H9 (cell line): ENCODE data around the gene APOBEC3A. TPM values are rescaled to one million over a fixed set of nuclear protein-coding genes. Genes with fewer than 3 reads are reported as not detected.

ENCODE experiments used
- DNase-seq: peaks from one replicate; pipeline ENCODE4 v3.0.0-alpha.2; 2017
- H2AFZ ChIP-seq: one replicate; pipeline ENCODE4 v1.6.1; 2013; ENCODE audit warnings: mild to moderate bottlenecking, low read length, control low read depth, moderate library complexity
- H2AK5ac ChIP-seq: 2 replicates; pipeline ENCODE4 v1.6.1; 2013; ENCODE audit warnings: low read length, control low read depth, mixed read lengths; ENCODE audit not compliant: insufficient read length
- H2BK120ac ChIP-seq: one replicate; pipeline ENCODE4 v1.6.1; 2013; ENCODE audit warnings: low read depth, mild to moderate bottlenecking, low read length, control low read depth, inconsistent platforms; ENCODE audit not compliant: poor library complexity, severe bottlenecking
- H2BK12ac ChIP-seq: 2 replicates; pipeline ENCODE4 v1.6.1; 2013; ENCODE audit warnings: low read length, control low read depth, mixed read lengths, low read depth; ENCODE audit not compliant: insufficient read length
- H2BK15ac ChIP-seq: 2 replicates; pipeline ENCODE4 v1.6.1; 2013; ENCODE audit warnings: low read depth, low read length, control low read depth
- H2BK20ac ChIP-seq: one replicate; pipeline ENCODE4 v1.6.1; 2013; ENCODE audit warnings: low read depth, mild to moderate bottlenecking, low read length, control low read depth, inconsistent platforms; ENCODE audit not compliant: poor library complexity, severe bottlenecking
- H2BK5ac ChIP-seq: 2 replicates; pipeline ENCODE4 v1.6.1; 2013; ENCODE audit warnings: low read length, control low read depth, mixed read lengths; ENCODE audit not compliant: insufficient read length
- H3K14ac ChIP-seq: 2 replicates; pipeline ENCODE4 v1.6.1; 2013; ENCODE audit warnings: low read length, control low read depth; ENCODE audit not compliant: insufficient read depth
- H3K18ac ChIP-seq: 2 replicates; pipeline ENCODE4 v1.6.1; 2013; ENCODE audit warnings: low read depth, mild to moderate bottlenecking, mixed read lengths, low read length, control low read depth; ENCODE audit not compliant: insufficient read length
- H3K23ac ChIP-seq: 2 replicates; pipeline ENCODE4 v1.6.1; 2013; ENCODE audit warnings: low read length, control low read depth, mixed read lengths, low read depth; ENCODE audit not compliant: insufficient read length
- H3K23me2 ChIP-seq: 2 replicates; pipeline ENCODE4 v1.6.1; 2013; ENCODE audit warnings: low read depth, mild to moderate bottlenecking, mixed read lengths, low read length, control low read depth; ENCODE audit not compliant: insufficient read length, poor library complexity, severe bottlenecking
- H3K27ac ChIP-seq: 2 replicates; pipeline ENCODE4 v1.5.1; 2013; ENCODE audit warnings: low read length, control low read depth, mixed read lengths, low read depth; ENCODE audit not compliant: insufficient read length
- H3K27me3 ChIP-seq: 2 replicates; pipeline ENCODE4 v1.6.1; 2013; ENCODE audit warnings: low read length, control low read depth, inconsistent platforms; ENCODE audit not compliant: insufficient read depth
- H3K4ac ChIP-seq: 2 replicates; pipeline ENCODE4 v1.6.1; 2013; ENCODE audit warnings: low read depth, mild to moderate bottlenecking, control low read depth, inconsistent platforms, low read length, moderate library complexity
- H3K4me1 ChIP-seq: 2 replicates; pipeline ENCODE4 v1.6.1; 2013; ENCODE audit warnings: low read length, control low read depth, inconsistent platforms; ENCODE audit not compliant: insufficient read depth
- H3K4me2 ChIP-seq: 2 replicates; pipeline ENCODE4 v1.6.1; 2013; ENCODE audit warnings: low read length, control low read depth, mixed read lengths; ENCODE audit not compliant: insufficient read length, insufficient read depth
- H3K56ac ChIP-seq: 2 replicates; pipeline ENCODE4 v1.6.1; 2013; ENCODE audit warnings: low read depth, mild to moderate bottlenecking, mixed read lengths, low read length, control low read depth; ENCODE audit not compliant: insufficient read length
- H3K79me1 ChIP-seq: 2 replicates; pipeline ENCODE4 v1.6.1; 2013; ENCODE audit warnings: low read depth, mild to moderate bottlenecking, moderate library complexity, low read length, control low read depth, inconsistent platforms; ENCODE audit not compliant: insufficient read depth, poor library complexity, severe bottlenecking
- H3K79me2 ChIP-seq: 2 replicates; pipeline ENCODE4 v1.6.1; 2013; ENCODE audit warnings: low read length, control low read depth, inconsistent platforms; ENCODE audit not compliant: insufficient read depth
- H3K9ac ChIP-seq: 2 replicates; pipeline ENCODE4 v1.6.1; 2013; ENCODE audit warnings: low read length, control low read depth, mixed read lengths; ENCODE audit not compliant: insufficient read length; ENCODE audit errors: extremely low read depth
- H3K9me3 ChIP-seq: one replicate; pipeline ENCODE4 v1.6.1; 2013; ENCODE audit warnings: low read depth, low read length, inconsistent platforms; ENCODE audit not compliant: control insufficient read depth
- H3T11ph ChIP-seq: one replicate; pipeline ENCODE4 v1.6.1; 2013; ENCODE audit warnings: mild to moderate bottlenecking, low read length, control low read depth, inconsistent platforms
- H4K20me1 ChIP-seq: one replicate; pipeline ENCODE4 v1.6.1; 2013; ENCODE audit not compliant: control insufficient read depth, insufficient read length, insufficient read depth
- H4K5ac ChIP-seq: 2 replicates; pipeline ENCODE4 v1.6.1; 2013; ENCODE audit warnings: low read depth, mild to moderate bottlenecking, mixed read lengths, low read length, control low read depth; ENCODE audit not compliant: insufficient read length
- H4K8ac ChIP-seq: replicated peaks from 2 replicates; pipeline ENCODE4 v1.6.1; 2013; ENCODE audit warnings: low read length, control low read depth, mixed read lengths, low read depth; ENCODE audit not compliant: insufficient read length
- H4K91ac ChIP-seq: 2 replicates; pipeline ENCODE4 v1.6.1; 2013; ENCODE audit warnings: low read depth, mild to moderate bottlenecking, moderate library complexity, mixed read lengths, low read length, control low read depth; ENCODE audit not compliant: insufficient read length
- H3K27ac Mint-ChIP-seq, 3 experiments: 2 replicates in 2 of 3; 3 replicates in 1 of 3; pipeline ENCODE4 v1.8.0; 2020 to 2021; ENCODE audit warnings: mixed read lengths in 3 of 3, mild to moderate bottlenecking in 1 of 3, moderate library complexity in 1 of 3
- H3K27me3 Mint-ChIP-seq: 2 replicates; pipeline ENCODE4 v1.8.0; 2021; ENCODE audit warnings: low read depth, mild to moderate bottlenecking, moderate library complexity, mixed read lengths
- H3K36me3 Mint-ChIP-seq, 3 experiments: 2 replicates in 2 of 3; 3 replicates in 1 of 3; pipeline ENCODE4 v1.8.0; 2020 to 2021; ENCODE audit warnings: low read depth in 3 of 3, mixed read lengths in 3 of 3; ENCODE audit not compliant: insufficient read depth in 1 of 3
- H3K4me1 Mint-ChIP-seq, 2 experiments: 2 replicates each; pipeline ENCODE4 v1.8.0; 2020; ENCODE audit warnings: mixed read lengths in 2 of 2
- H3K4me3 Mint-ChIP-seq, 2 experiments: 2 replicates in 1 of 2; 3 replicates in 1 of 2; pipeline ENCODE4 v1.8.0; 2020 to 2021; ENCODE audit warnings: mild to moderate bottlenecking in 2 of 2, mixed read lengths in 2 of 2, moderate library complexity in 1 of 2
- H3K9me3 Mint-ChIP-seq, 2 experiments: 2 replicates in 1 of 2; 3 replicates in 1 of 2; pipeline ENCODE4 v1.8.0; 2020; ENCODE audit warnings: mild to moderate bottlenecking in 2 of 2, mixed read lengths in 2 of 2, moderate library complexity in 1 of 2
- WGBS: extraction: QIAGEN DNeasy Blood & Tissue Kit; methylation state at CpG from one replicate; pipeline ENCODE4 v1.1.7; 2013; ENCODE audit warnings: missing lambda C conversion rate, low lambda C conversion rate, mixed read lengths; ENCODE audit not compliant: insufficient read length; ENCODE audit errors: extremely low coverage; 5-methylcytosine and 5-hydroxymethylcytosine counted together
- total RNA-seq: library from RNA; stranded (reverse); gene quantifications from 2 replicates; pipeline ENCODE4 v1.2.1, GENCODE V29; 2021
- TF ChIP-seq, protein P1 (sequence below): fragments of 200-600 bp; sonication (generic); conservative IDR thresholded peaks from 3 replicates; pipeline ENCODE4 v1.8.0; 2021; ENCODE audit warnings: antibody characterized with exemption, mild to moderate bottlenecking

The APOBEC3A gene
- total RNA-seq, 1 experiment from 2014 or later, result not detected

- Histone ChIP-seq H3K79me2 (no peaks in the 10 kb centered on the region), H2BK5ac (no peak overlapping the region), H3K4me1 (no peaks in the 10 kb centered on the region), H3T11ph (no peak overlapping the region), H4K91ac (no peak overlapping the region), H3K79me1 (no peaks in the 10 kb centered on the region), H2AFZ (no peak overlapping the region), H2BK15ac (no peak overlapping the region), H3K27ac (no peak overlapping the region), H3K56ac (no peak overlapping the region), H3K23ac (no peak overlapping the region), H3K14ac (no peak overlapping the region), H4K8ac (no peak overlapping the region), H3K4ac (no peak overlapping the region), H3K23me2 (no peaks in the 10 kb centered on the region), H3K18ac (no peak overlapping the region), H4K20me1 (no peaks in the 10 kb centered on the region), H2BK20ac (no peak overlapping the region), H2BK120ac (no peak overlapping the region), H3K9me3 (no peaks in the 10 kb centered on the region), H2BK12ac (no peak overlapping the region), H3K9ac (no peak overlapping the region), H4K5ac (no peak overlapping the region), H3K27me3 (no peaks in the 10 kb centered on the region), H2AK5ac (no peak overlapping the region), H3K4me2 (no peak overlapping the region)
- Mint-ChIP-seq H3K27ac (no peak overlapping the region; a peak in 1 of 7 replicates), H3K4me1 (peaks cover 12 to 17% of the 10 kb centered on the region in 2 experiments), H3K9me3 (no peaks in the 10 kb centered on the region; a peak in 1 of 5 replicates), H3K27me3 (peaks cover 19% of the 10 kb centered on the region), H3K36me3 (no peaks in the 10 kb centered on the region), H3K4me3 (no peak overlapping the region)
- TF ChIP-seq, protein P1, sequence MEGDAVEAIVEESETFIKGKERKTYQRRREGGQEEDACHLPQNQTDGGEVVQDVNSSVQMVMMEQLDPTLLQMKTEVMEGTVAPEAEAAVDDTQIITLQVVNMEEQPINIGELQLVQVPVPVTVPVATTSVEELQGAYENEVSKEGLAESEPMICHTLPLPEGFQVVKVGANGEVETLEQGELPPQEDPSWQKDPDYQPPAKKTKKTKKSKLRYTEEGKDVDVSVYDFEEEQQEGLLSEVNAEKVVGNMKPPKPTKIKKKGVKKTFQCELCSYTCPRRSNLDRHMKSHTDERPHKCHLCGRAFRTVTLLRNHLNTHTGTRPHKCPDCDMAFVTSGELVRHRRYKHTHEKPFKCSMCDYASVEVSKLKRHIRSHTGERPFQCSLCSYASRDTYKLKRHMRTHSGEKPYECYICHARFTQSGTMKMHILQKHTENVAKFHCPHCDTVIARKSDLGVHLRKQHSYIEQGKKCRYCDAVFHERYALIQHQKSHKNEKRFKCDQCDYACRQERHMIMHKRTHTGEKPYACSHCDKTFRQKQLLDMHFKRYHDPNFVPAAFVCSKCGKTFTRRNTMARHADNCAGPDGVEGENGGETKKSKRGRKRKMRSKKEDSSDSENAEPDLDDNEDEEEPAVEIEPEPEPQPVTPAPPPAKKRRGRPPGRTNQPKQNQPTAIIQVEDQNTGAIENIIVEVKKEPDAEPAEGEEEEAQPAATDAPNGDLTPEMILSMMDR, result no peak
- no CpG with 5 or more reads among the region's 2 CpGs for WGBS
- DNase-seq, result no peak
Measured at GRCh38 chr22:38951734-38952133, 5.7 kb upstream of the APOBEC3A start.
